NCI-H146 (cell line): ENCODE results near the gene KPNB1.

Source experiments
- DNase-seq: peaks from one replicate; lab custom pipeline; 2025; lab: John Stamatoyannopoulos, UW

The KPNB1 gene

DNA sequence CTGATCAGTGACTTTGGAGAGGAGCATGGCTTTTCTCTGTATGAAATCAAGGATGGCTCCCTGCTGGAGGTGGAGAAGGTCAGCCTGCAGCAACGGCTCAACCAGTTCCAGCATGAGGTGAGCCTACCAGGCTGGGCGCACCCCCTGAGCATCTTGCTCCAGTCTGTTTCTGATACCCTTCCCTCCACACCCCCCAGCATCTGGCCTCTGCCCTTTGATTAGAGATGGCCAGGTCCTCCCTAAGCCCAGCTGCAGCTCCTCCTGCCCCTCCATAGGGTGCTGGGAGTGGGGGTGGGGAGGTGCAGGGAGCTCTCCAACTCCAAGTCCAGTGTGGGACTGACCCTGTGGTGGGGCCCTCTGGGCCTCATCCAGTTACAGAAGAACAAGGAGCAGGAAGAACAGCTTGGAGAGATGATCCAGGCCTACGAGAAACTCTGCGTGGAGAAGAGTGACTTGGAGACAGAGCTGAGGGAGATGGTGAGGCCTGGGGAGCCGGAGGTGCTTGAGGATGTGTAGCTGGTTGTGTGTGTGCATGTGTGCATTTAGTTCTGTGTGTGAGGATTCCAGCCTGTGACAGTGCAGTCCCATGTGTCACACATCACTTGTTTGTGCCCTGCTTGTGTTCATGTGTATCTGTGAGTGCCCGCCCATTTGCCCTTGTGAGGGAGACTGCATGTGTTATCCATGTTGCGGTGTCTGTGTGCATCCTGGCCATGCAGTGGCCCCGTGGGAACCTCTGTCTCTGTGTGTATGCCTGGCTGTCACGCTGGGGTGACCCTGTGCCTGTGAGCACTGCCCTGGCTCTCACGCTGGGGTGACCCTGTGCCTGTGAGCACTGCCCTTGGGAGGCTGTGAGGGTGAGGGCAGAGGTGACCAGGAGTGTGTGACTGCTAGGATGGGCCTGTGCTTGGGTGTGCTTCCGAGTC, 47.3 kb downstream of the KPNB1 start:
- DNase-seq: no peak

DNA sequence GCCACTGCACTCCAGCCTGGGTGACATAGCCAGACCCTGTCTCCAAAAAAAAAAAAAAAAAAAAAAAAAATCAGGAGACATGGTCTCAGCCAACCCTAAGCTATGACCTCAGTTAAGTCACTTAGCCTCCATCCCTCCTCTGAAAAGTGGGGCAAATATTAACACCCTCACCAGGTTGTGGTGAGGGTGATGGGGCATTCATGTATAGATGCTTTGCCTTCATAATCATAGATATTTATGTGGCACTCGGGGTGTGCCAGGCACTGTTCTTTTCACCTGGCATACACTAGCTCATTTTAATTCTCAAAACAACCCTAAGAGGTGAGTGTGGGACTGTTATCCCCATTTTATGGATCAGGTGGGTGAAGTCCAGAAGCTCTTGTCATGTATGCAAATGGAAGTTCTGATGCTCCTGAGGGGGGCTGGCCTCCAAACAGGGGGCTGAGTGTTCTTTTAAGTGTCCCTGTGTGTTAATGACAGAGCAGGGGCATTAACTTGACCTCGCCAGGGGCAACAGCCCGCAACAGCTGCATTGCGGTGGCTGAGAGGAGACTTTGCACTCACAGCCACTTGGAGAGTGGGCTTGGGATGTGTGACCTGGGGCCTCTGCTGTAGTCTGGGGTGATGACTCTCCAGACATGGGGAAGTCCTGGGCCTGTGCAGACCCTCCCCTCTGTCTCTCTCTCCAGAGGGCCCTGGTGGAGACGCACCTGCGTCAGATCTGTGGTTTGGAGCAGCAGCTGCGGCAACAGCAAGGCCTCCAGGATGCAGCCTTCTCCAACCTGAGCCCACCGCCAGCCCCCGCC, 48.4 kb downstream of the KPNB1 start:
- no peak for DNase-seq

DNA sequence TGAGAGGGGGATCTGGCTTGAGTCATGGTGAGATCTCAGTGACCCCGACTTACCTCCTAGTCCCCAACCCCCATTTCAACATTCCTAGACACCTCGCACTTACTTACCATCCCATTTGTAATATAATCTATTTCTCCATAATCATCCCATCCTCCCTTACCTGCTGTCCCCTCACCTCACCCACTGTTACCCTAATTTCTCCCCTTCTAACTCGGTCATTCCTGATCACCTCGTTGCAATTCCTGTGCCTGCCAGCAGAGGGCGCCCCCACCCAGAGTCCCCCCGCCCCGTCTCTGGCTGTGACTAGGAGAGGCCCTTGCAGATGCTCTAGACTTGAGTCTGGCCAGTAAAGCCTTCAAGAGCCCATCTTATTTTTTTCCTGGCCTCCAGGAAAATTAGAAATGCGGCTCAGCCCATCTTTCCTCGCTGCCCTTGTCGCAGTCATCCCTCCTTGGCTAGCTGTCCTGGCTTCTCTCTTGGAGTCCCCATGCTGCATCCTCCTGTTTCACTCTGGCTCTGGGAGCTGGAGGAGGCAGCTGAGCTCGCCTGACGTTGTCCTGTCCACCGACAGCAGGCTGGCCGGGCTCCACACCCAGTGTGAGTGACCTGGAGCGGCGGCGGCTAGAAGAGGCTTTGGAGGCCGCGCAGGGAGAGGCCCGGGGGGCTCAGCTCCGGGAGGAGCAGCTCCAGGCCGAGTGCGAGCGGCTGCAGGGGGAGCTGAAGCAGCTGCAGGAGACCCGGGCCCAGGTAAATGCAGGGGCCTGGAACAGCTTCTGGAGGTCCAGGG, 49.2 kb downstream of the KPNB1 start:
- peak; percentile 27 for DNase-seq

DNA sequence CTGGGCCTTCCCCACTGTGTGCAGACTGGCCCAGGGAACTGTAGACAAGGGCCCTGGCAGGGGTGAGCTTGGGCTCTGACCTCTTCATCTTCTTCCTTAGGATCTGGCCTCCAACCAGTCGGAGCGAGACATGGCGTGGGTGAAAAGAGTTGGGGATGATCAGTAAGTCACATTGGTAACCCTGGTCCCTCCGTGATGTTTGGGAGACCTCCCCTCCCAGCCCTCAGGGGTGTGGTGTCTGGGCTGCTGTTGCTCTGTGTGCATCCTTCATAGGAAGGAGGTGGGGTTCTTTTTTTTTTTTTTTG, 49.8 kb downstream of the KPNB1 start:
- DNase-seq: no peak

DNA sequence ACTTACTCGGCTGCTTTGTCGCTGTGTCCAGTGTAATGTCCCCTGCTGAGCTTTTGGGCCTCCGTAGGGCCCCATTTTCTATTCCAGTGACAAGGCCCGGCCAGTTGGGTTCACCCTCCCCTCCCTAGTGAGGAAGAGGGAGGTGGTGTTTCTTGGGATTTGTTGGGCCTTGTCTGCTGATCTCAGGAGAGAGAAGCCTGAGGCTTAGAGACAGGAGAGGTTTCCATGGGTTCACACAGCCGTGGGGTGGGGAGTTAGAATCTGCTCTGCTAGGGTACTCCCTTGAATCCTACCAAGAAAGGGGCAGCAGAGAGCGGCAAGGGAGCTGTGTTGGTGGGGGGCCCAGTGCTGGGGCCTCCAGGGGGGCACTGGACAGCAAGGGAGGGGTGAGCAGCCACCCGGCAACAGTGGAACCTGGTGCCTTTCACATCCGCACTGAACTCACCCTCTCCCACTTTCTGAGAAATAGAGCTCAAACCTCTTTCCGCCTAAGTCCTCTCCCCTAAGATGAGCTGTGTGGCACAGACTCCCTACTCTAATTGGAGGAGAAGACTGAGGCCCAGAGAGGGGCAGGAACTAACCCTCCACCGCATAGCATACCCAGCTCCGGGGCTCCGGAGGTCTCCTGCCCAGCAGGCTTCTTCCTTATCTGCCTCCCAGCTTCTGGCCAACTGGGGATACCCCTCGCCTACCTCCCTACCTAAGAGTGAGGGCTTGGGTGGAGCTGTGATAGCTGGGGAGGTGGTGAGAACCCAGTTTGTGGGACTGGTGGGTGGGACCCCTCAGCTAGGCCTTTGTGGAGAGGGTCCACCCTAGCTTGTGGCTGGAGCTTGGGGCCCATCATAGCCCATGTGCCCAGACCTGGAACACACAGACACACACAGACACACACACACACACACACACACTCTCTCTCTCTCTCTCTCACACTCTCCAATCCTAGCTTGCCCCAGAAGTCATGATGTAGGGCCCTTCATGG, 51.0 kb downstream of the KPNB1 start:
- no peak for DNase-seq

DNA sequence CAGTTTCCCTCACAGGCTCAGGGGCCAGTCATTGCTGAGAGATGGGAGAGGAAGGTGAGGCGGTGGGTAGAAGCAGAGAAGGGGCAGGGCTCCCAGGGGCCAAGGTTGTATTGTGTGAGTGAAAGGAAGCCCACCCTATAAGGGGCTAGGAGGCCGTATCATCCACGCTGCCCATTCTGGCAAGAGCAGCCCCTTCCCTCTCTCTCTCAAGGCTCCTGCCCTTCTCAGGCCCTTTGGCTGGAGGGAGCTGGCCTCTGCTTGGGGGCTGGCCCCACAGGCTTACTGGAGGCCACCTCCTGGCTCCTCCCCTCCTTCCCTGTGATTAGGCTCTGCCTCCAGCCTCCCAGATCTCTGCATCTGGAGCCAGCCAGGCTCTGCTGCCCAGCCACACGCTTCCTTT, 51.9 kb downstream of the KPNB1 start:
- DNase-seq: no peak

DNA sequence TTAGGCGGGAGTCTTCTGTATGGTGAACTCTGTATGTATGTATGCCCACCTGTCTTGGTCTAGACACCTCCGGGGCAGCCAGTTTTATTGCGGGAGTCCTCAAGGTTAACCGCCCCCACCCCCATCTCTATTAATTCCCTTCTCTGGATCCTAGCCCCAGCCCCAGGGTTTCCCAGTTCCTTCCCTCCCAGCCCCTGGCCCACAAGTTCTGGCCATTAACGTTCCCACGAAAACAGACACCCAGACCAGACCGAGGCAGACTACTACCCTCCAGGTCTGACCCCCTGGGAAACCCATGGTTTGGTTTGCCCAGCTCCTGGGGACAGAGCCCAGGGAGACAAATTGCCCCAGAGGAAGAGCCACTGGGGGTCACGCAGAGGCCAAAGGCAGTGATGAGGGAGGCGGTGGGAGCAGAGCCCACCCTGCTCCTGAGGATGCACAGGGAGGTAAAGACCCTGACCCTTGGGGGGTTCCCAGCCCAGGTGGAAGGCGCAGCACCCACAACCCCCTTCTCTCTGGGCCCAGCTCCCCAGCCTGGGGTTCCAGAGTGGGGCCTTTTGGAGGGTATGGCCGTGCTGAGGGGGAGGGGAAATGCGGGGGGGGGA, 52.8 kb downstream of the KPNB1 start:
- DNase-seq: no peak

DNA sequence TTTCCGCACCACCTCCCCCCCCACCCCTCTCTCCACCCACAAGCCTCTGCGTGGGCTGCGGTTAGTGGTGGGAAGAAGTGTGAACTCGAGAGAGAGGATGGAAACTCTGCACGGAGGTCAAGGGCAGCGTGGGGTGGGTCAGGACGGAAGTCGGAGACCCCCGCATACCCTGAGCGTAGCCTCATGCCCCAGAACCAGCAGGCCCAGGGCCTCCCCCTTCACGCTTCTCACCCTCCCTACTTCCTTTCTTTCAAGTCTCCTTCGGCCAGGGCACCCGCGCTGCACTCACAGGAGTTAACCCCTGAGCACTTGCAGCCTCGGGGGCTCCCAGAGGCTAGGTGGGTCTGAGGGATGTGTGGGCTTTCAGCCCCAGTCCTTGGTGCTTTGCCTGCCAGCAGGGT, 53.5 kb downstream of the KPNB1 start:
- DNase-seq: no peak

DNA sequence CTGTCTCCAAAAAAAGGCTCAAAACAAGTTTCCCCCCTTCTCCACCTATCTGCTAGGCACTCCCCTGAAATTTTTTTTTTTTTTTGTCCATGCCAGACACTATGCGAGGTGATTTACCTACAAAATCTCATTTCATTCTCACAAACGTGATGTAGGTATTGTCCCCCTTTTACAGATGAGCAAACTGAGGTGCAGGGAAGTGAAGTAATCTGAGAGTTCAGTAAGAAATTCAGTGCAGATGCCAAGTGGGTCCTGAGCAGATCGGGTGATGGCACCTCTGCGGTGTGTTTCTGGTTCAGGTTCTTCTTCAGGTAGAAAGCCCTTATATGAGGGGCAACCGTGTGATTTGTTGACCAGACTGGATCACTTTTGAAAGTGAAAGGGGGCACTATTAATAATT, 54.0 kb downstream of the KPNB1 start:
- no peak for DNase-seq

DNA sequence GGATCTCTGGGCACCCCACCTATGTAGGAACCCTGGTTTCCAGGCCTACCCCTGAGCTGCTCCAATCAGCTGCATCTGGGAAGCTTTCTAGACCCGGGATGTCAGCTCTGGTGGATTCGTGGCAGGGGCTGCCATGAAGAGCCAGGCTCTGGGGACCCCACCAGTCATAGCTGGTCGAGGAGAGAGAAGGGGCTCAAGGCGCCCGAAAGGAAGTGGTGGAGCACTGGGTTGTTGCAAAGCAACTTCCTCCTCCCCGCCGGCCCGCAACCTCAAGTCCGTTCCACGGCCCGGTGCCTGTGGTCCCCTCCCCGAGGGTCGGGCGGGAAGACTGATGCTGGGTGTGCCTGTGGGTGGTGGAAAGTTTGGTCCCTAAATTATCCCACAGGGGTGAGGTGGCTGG, 54.4 kb downstream of the KPNB1 start:
- no peak for DNase-seq

DNA sequence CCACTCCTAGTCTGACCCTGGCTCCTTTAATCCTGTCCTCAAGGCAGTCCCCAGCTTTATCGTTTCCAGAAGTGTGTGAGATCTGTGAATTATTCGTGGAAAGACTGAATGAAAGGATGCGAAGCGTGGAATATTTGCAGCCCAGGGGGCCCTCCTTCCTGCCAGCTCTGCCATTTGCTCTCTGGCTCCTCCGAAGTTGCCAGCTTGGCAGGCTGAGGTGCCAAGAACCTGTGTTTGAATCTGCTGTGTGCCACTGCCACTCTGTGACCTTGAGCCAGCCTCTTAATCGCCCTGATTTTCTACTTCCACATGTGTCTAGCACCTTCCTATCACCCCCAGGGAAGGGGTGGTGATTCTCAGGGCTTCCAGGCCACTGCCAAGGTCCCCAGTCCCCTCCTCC, 55.0 kb downstream of the KPNB1 start:
- DNase-seq: no peak

DNA sequence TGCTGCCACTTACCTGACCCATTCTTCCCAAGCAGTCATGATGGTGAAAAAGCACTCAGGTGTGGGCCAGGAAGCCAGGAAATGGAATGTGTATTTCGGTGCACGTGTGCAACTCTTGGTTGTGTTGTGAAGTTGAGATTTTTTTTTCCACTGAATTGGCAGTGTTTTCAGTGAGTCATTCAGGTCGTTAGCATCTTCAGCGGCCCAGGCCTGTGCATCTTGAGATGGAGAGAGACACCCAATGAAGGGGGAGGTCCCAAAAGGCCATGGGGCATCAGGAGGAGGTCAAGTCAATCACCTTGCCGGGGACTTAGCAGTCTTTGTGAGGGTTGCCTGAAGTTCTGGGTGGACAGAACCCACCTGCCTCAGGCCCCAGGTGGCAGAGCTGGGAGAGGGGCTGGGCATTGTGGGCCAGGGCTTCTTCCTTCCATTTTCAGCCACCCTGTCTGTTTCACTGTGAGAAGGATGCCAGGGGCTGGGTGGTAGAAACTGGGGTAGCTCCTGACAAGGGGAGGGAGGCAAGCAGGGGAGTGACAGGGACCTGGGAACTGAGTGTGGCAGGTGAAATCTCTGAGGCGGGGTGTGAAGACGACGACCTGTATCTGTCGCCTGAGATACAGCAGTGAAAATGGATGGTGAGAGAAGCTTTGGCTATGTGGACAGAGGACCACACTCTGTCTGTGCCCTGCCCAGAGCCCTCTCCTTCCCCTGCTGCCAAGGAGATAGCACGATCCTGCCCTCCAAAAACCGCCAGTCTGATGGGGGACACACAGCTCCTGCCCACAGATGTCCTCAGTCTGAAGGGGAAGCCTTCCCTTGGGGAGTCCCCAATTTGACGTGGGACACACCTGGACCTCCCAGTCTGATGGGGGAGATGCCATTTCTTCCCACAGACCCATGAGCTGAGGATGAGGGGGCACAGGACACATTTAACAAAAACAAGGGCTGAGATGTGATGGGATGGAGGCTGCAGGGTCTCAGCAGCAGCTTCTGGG, 56.1 kb downstream of the KPNB1 start:
- DNase-seq: no peak

DNA sequence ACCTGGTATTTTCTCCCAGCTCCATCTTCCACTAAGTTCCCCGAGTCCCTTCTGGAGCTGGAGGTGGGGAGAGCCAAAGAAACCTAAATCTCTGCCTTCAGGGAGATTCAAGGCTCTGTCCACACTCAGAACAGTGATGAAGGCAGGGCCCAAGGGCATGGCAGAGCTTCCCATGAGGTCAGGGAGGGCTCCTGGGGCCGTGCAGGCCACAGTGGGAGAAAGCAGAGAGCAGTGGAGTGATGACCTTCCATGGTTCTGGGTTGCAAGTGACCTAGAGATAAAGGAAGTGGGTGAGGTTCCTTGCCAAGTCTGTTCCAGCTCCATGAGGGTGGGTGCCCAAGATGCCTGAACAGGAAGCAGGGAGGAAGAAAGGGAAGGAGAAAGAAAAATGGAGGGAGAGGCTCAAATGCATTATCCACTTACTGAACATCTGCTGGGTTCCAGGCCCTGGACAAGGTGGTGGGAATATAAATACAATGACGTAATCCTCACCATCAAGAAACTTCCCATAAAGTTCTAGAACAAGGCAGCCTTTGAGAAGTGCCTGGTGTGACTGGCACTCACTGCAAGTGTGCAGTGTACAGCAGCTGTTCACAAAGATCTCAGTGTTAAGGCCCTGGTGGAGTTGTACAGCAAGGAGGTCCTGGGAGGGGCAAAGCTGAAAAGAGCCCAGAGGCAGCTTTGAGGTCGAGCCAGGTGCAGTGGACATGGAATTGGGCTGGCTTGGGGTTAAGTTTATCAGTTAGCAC, 57.5 kb downstream of the KPNB1 start:
- no peak for DNase-seq

DNA sequence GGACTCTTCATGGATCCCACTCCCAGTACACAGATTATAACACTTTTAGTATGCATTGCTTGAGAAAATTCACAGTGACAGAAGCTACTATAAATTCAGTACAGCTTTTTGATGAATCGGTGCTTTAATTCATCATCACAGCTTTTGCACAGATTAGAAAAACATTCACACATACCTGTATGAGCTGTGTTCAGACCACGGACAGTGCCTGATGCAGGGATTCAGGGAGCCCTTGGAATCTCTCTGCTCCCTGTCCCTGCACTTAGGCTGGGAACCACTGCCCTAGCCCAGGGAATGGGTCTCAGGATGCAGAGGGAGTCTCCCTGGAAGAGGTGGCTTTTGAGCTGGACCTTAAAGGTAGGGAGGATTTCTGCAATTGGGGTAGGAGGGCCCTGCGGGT, 58.2 kb downstream of the KPNB1 start:
- no peak for DNase-seq

DNA sequence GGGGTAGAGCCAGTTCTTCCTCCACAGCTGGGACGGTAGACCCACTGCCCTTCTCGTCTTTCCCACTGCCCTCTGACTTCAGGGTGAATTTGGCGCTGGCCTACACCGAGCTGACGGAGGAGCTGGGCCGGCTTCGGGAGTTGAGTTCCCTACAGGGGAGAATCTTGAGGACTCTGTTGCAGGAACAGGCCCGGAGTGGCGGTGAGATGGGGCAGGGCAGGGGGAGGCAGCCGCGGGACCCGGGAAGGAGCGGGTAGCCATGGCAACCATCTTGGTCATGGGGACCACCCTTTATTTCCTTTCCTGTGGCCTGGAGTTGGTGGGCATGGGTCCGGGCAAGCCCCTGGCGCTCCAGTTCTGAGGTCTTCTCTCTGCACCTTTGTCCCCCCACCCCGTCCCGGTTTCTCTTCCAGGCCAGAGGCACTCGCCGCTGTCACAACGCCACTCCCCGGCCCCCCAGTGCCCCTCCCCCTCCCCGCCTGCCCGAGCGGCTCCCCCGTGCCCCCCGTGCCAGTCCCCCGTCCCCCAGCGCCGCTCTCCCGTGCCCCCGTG, 58.7 kb downstream of the KPNB1 start:
- DNase-seq: no peak

DNA sequence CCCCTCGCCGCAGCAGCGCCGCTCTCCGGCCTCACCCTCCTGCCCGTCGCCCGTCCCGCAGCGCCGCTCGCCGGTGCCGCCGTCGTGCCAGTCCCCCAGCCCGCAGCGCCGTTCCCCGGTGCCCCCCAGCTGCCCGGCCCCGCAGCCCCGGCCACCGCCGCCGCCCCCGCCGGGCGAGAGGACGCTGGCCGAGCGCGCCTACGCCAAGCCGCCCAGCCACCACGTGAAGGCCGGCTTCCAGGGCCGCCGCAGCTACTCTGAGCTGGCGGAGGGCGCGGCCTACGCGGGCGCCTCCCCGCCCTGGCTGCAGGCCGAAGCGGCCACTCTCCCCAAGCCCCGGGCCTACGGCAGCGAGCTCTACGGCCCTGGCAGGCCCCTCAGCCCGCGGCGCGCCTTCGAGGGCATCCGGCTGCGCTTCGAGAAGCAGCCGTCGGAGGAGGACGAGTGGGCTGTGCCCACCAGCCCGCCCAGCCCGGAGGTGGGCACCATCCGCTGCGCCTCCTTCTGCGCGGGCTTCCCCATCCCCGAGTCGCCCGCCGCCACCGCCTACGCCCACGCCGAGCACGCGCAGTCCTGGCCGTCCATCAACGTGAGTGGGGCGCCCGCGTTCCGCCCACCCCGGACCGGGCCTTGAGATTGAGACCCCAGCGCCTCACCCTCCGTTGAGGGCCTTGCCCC, 59.3 kb downstream of the KPNB1 start:
- no peak for DNase-seq

DNA sequence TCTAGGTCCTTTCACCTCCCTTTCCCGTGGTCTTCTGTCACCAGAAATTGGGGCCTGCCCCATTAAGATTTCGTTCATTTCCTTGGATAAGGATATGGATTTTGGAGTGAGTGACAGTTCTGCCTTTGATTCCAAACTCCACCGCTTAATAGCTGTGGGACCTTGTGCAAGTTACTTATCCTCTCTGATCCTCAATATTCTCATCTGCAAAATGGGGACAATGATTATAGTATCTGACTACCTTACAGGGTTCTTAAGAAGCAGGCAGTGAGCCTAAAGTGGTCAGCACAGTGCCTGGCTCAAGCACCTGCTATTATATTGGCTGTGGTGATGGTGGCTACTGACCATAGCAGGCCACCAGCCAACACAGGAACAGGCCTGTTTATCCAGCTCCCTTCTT, 59.9 kb downstream of the KPNB1 start:
- no peak for DNase-seq
